Activated T-cell treated with anti-CD3 and anti-CD28 coated beads, Interleukin-2, amount 50 U/mL, for 24 hours (primary cell): ENCODE measurements around the gene DUS1L.

Experiments used
- DNase-seq: peaks from one replicate; pipeline ENCODE4 v3.0.0-alpha.2; 2020
- H3K27ac Mint-ChIP-seq: 2 replicates; pipeline ENCODE4 v1.8.0; 2020; ENCODE audit warnings: mild to moderate bottlenecking, mixed read lengths
- H3K27me3 Mint-ChIP-seq: 2 replicates; pipeline ENCODE4 v1.8.0; 2020; ENCODE audit warnings: mixed read lengths
- H3K36me3 Mint-ChIP-seq: 2 replicates; pipeline ENCODE4 v1.8.0; 2020; ENCODE audit warnings: low read depth, mixed read lengths
- H3K4me1 Mint-ChIP-seq: 2 replicates; pipeline ENCODE4 v1.8.0; 2020; ENCODE audit warnings: low read depth, mixed read lengths
- H3K4me3 Mint-ChIP-seq: 2 replicates; pipeline ENCODE4 v1.8.0; 2020; ENCODE audit warnings: mild to moderate bottlenecking, moderate library complexity, mixed read lengths
- H3K9me3 Mint-ChIP-seq: 2 replicates; pipeline ENCODE4 v1.8.0; 2020; ENCODE audit warnings: mixed read lengths

The DUS1L gene

GRCh38 chr17:82065638-82066303 lies at the start of gene DUS1L:
TSS of gene DUS1L (minus strand) at chr17:82065804. CDS start at chr17:82065059, 745 bp downstream.
- Mint-ChIP-seq H3K4me1 (peaks cover 15% of the 10 kb centered on the region), H3K9me3 (no peaks in the 10 kb centered on the region), H3K27ac (peak within 1 kb of the TSS; percentile 94), H3K27me3 (no peaks in the 10 kb centered on the region), H3K36me3 (peaks cover 38% of the 10 kb centered on the region), H3K4me3 (peak within 1 kb of the TSS; percentile 84)
- peak; percentile 86 for DNase-seq

GRCh38 chr17:82114872-82115271 lies 49.3 kb upstream of the DUS1L start:
- Mint-ChIP-seq H3K27me3 (no peaks in the 10 kb centered on the region), H3K4me3 (no peak overlapping the region), H3K27ac (no peak overlapping the region)

DNA sequence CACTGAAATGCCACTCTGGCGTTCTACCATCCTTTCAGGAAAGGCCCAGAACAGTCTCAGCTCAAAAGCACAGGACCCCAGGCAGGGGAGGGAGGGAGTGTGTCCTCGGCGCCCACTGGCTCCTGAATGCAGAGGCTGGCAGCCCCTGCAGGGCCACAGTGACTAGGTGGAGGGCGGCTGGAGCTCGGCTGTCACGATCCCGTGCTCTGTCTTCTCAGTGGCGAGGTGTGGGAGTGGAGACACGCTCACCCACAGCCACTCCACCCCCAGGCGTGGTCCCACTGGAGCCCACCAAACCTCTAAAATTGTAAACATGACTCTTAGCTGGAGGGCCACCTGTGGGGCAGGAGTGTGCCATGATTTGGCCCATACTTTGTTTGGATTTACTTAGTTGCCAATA lies 48.8 kb upstream of the DUS1L start:
- no peaks in the 10 kb centered on the region for H3K27me3 Mint-ChIP-seq
- H3K27ac Mint-ChIP-seq: no peak overlapping the region
- H3K9me3 Mint-ChIP-seq: no peaks in the 10 kb centered on the region
- peaks cover 18% of the 10 kb centered on the region for H3K4me1 Mint-ChIP-seq
- no peak overlapping the region for H3K4me3 Mint-ChIP-seq
- peaks cover 19% of the 10 kb centered on the region for H3K36me3 Mint-ChIP-seq
- no peak for DNase-seq

More at GRCh38 chr17:82114872-82115271, 49.3 kb upstream of the DUS1L start:
- Mint-ChIP-seq H3K4me1 (peaks cover 22% of the 10 kb centered on the region), H3K36me3 (peaks cover 19% of the 10 kb centered on the region), H3K9me3 (no peaks in the 10 kb centered on the region)
- no peak for DNase-seq

DNA sequence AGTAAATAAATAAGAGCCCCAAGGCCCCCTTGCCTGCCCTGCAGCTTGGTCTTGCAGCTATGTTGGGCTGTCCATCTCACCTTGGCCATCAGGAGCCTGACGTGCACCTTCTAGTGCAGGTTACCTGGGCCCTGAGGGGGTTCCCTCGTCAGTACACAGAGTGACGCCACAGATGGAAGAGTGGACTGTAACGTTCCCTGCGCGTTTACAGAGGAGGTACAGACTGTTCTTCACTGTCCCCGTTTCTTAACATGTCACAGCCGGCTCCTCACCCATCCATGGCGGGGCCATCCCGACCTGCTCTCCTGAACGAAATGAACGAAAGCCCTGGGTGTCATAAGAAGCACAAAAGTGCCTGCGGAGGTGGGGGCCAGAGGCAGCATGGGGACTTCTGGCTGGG lies 48.3 kb upstream of the DUS1L start:
- Mint-ChIP-seq H3K4me1 (peaks cover 17% of the 10 kb centered on the region), H3K4me3 (no peak overlapping the region), H3K9me3 (no peaks in the 10 kb centered on the region), H3K27me3 (no peaks in the 10 kb centered on the region), H3K27ac (no peak overlapping the region), H3K36me3 (peaks cover 19% of the 10 kb centered on the region)
- no peak for DNase-seq

GRCh38 chr17:82113422-82113821 lies 47.8 kb upstream of the DUS1L start:
- peaks cover 23% of the 10 kb centered on the region for H3K36me3 Mint-ChIP-seq
- no peak overlapping the region for H3K4me3 Mint-ChIP-seq
- DNase-seq: no peak
- peaks cover 15% of the 10 kb centered on the region for H3K4me1 Mint-ChIP-seq
- no peaks in the 10 kb centered on the region for H3K9me3 Mint-ChIP-seq
- no peaks in the 10 kb centered on the region for H3K27me3 Mint-ChIP-seq
- H3K27ac Mint-ChIP-seq: no peak overlapping the region

DNA sequence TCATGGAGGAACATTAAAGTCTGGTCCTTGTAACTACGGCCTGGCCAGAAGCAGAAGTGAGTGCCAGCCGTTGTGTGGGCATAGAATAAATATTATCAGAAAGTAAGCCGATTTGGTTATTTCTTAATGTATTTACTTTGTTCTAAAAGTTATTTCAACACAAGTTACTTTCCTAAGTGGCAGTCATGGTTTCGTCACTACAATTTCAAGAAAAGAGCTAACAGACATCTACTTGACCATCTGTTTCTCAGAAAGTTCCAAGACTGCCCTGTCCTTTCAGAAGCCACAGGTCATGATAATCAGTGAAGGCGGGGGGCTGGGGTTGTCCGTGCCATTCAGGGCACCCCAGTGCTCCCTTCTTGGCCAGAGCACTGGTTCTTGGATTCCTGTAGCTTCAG lies 47.3 kb upstream of the DUS1L start:
- Mint-ChIP-seq H3K27ac (no peak overlapping the region), H3K36me3 (peaks cover 24% of the 10 kb centered on the region), H3K9me3 (no peaks in the 10 kb centered on the region), H3K4me3 (no peak overlapping the region), H3K4me1 (peaks cover 15% of the 10 kb centered on the region), H3K27me3 (no peaks in the 10 kb centered on the region)
- DNase-seq: no peak

- H3K27ac Mint-ChIP-seq: no peak overlapping the region
- H3K36me3 Mint-ChIP-seq: peaks cover 24% of the 10 kb centered on the region
- DNase-seq: no peak
- H3K4me1 Mint-ChIP-seq: peaks cover 19% of the 10 kb centered on the region
- H3K27me3 Mint-ChIP-seq: no peaks in the 10 kb centered on the region
- H3K9me3 Mint-ChIP-seq: no peaks in the 10 kb centered on the region
- H3K4me3 Mint-ChIP-seq: no peak overlapping the region
Observed at GRCh38 chr17:82112181-82112913, 46.7 kb upstream of the DUS1L start.

DNA sequence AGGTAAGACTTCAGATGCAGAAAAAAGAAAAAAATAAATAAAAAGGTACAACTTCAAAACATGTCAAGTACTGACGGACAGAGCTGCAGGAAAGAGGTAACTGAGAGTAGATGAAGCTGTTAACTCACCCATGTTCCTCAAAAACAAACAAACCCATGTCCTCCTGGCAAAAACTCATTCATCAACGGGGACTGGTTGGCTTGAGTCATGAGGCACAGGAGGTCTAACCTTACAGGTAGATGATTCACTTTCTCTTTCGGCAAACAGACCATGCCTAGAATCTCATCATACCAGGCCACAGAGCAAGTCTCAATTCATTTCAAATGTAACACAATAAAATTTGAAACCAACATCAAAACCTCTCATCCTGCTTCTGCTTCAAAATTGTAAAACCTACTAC lies 44.7 kb upstream of the DUS1L start:
- no peak for DNase-seq
- H3K4me3 Mint-ChIP-seq: no peak overlapping the region

DNA sequence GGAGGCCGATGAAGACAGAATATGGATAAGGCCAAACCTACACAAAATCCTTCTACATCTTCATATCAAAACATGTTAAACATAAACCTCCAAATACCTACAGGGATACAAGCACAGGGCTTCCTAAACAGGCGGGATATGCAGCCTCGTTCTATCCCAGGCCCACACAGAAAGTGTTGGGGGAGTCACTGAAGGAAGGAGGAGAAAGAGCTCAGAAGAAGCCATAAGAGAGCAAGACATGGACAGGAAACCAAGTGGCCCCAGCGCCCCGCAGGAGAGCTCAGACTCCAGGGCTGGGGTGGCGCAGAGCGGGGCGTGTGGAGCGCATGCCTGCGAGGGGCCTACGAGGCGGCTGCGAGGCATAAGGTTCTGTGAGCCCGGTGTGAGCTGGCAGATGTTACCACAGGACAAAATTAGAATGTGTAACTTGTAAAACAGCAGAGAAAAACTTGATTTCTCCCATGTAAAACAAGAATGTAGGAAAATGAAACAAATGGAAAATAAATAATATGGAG lies 43.4 kb upstream of the DUS1L start:
- Mint-ChIP-seq H3K27me3 (no peaks in the 10 kb centered on the region), H3K4me3 (no peak overlapping the region), H3K27ac (no peak overlapping the region), H3K4me1 (peaks cover 44% of the 10 kb centered on the region), H3K36me3 (peaks cover 32% of the 10 kb centered on the region), H3K9me3 (no peaks in the 10 kb centered on the region)
- DNase-seq: no peak

More for the DNA sequence above, 44.7 kb upstream of the DUS1L start:
- Mint-ChIP-seq H3K9me3 (no peaks in the 10 kb centered on the region), H3K27ac (peak overlapping the region; percentile 72), H3K36me3 (peaks cover 28% of the 10 kb centered on the region), H3K27me3 (no peaks in the 10 kb centered on the region), H3K4me1 (peaks cover 38% of the 10 kb centered on the region)

DNA sequence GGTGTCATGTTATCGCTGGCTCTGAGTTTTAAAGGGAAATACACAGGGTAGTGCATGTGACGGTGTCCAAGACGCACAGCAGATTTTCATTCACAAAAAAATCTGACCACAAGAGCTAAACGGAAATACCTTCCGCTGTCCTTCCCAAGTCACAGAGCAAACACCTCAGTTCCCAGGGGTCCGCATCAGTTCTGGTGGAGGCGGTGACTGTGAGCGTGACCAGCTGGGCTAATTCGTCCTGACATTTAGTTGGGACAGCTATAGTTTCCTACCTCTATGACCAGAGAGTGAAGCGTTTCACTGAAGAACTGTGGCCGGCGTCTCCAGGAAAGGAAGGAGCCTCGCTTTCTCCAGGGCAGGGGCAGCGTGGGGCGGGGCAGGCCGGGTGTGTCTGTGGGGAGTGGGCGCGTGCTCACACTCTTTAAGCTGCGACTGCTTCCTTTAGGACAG lies 42.9 kb upstream of the DUS1L start:
- Mint-ChIP-seq H3K36me3 (peaks cover 28% of the 10 kb centered on the region), H3K4me1 (peaks cover 45% of the 10 kb centered on the region), H3K4me3 (no peak overlapping the region), H3K27me3 (no peaks in the 10 kb centered on the region), H3K9me3 (no peaks in the 10 kb centered on the region), H3K27ac (no peak overlapping the region)
- DNase-seq: no peak

- Mint-ChIP-seq H3K4me1 (peaks cover 45% of the 10 kb centered on the region), H3K27me3 (no peaks in the 10 kb centered on the region), H3K36me3 (peaks cover 25% of the 10 kb centered on the region), H3K4me3 (no peak overlapping the region), H3K9me3 (no peaks in the 10 kb centered on the region), H3K27ac (no peak overlapping the region)
- DNase-seq: no peak
Observed at GRCh38 chr17:82108038-82108437, 42.4 kb upstream of the DUS1L start.

DNA sequence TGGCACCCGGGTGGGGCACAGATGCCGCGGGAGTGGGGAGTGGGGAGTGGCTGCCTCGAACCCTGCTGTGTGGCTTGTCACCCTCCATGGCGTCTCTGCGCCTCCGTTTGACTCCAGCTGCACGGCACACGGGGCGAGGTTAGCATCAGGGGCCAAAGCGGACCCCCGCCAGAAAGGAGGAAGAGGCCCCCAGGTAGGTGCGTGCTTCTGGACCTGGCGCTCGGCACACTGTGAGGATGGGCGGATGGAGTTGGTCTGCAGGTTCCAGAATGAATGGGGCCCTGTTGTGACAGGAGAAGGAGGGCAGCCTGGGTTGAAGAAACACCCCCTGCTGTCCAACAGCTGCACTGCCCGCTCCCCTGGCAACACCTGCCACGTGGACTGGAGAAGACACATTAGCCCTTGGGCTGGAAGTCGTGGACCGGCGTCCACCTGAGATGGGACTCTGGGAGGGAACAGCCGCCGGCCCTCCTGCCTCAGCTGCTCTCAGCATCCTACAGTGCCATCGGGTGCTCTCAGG lies 41.8 kb upstream of the DUS1L start:
- peaks cover 46% of the 10 kb centered on the region for H3K4me1 Mint-ChIP-seq
- DNase-seq: no peak
- no peaks in the 10 kb centered on the region for H3K9me3 Mint-ChIP-seq
- no peaks in the 10 kb centered on the region for H3K27me3 Mint-ChIP-seq
- H3K4me3 Mint-ChIP-seq: peak overlapping the region; percentile 10
- H3K36me3 Mint-ChIP-seq: peaks cover 22% of the 10 kb centered on the region
- H3K27ac Mint-ChIP-seq: peak overlapping the region; percentile 96

GRCh38 chr17:82106688-82107305 lies 41.2 kb upstream of the DUS1L start:
- Mint-ChIP-seq H3K27ac (peak overlapping the region; percentile 96), H3K27me3 (no peaks in the 10 kb centered on the region), H3K9me3 (no peaks in the 10 kb centered on the region), H3K36me3 (peaks cover 20% of the 10 kb centered on the region), H3K4me3 (peak overlapping the region; percentile 89), H3K4me1 (peaks cover 47% of the 10 kb centered on the region)
- no peak for DNase-seq

DNA sequence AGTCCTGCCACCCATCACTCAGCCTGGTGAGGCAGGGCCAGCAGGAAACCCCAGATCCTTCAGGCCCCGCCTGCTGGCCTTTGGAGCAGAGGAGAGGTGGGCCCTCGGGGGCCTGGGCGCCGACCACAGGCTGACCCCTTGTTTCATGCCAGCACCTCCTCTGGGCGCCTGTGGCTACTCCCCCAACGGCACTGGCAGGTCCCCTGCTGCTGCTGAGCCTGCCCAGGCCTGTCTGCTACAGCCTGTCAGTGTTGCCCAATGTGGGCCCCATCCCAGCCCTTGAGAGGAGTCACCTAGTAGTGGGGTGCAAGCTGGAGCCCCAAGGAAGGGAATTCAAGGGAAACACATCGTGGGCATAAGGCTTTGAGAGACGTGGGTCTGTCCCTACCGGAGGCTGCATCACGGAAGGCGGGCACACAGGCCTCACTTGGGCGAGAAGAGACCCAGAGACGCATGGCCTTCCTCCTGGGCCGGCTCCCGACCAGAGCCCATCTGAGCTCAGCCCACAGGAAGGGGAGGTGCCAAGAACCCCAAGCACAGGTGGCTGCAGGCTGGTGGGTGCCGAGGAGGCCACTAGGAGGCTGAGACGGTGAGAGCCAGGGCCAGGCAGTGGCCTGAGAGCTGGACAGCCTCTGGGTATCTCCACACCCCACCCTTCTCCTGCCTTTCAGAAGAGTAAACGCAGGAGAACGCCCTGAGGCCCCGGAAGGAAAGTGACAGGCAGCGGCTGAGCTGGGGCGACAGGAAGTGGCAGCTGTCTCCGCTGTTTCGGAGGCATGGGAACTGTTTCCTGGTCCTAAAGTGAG lies 40.5 kb upstream of the DUS1L start:
- peak overlapping the region; percentile 89 for H3K4me3 Mint-ChIP-seq
- no peaks in the 10 kb centered on the region for H3K9me3 Mint-ChIP-seq
- H3K4me1 Mint-ChIP-seq: peaks cover 47% of the 10 kb centered on the region
- H3K36me3 Mint-ChIP-seq: peaks cover 21% of the 10 kb centered on the region
- H3K27me3 Mint-ChIP-seq: no peaks in the 10 kb centered on the region
- DNase-seq: peak; percentile 81
- peak overlapping the region; percentile 96 for H3K27ac Mint-ChIP-seq
